Uterus (tissue), 2 donors: ENCODE results near the gene A1CF.

Source experiments
- POLR2A ChIP-seq, 2 donors: fragments of 450-650 bp; IDR thresholded peaks; one replicate each; pipeline ENCODE4 v1.6.1; 2016; ENCODE audit warnings: antibody characterized with exemption in 2 of 2, mild to moderate bottlenecking in 1 of 2, moderate library complexity in 1 of 2
- TF ChIP-seq, protein P1 (sequence below), 4 experiments: fragments of 200-600 bp in 2 of 4; fragments of 450-650 bp in 2 of 4; sonication (generic) in 2 of 4; IDR thresholded peaks; one replicate each; pipeline ENCODE4 v1.5.1; 2016 to 2019; ENCODE audit warnings: antibody characterized with exemption in 4 of 4, mild to moderate bottlenecking in 2 of 4, moderate library complexity in 1 of 4

DNA sequence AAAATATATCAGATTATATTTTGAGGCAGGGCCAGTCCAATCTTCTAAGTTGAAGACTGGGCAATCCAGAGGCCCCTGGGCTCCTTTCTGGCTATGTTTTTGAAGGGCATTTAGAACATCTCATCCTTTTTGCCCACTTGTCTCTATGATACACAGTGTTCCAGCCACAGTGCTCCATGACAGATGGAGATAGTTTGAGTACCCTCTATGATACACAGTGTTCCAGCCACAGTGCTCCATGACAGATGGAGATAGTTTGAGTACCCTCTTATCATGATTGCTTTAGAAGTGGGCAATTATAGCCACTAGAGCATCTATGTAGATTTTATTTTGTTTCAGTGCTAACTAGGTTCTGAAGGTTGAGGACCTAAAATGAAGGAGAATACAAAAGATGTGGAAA lies 33.1 kb upstream of the A1CF start:
- TF ChIP-seq, protein P1, sequence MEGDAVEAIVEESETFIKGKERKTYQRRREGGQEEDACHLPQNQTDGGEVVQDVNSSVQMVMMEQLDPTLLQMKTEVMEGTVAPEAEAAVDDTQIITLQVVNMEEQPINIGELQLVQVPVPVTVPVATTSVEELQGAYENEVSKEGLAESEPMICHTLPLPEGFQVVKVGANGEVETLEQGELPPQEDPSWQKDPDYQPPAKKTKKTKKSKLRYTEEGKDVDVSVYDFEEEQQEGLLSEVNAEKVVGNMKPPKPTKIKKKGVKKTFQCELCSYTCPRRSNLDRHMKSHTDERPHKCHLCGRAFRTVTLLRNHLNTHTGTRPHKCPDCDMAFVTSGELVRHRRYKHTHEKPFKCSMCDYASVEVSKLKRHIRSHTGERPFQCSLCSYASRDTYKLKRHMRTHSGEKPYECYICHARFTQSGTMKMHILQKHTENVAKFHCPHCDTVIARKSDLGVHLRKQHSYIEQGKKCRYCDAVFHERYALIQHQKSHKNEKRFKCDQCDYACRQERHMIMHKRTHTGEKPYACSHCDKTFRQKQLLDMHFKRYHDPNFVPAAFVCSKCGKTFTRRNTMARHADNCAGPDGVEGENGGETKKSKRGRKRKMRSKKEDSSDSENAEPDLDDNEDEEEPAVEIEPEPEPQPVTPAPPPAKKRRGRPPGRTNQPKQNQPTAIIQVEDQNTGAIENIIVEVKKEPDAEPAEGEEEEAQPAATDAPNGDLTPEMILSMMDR (IDR thresholded peaks at IDR 0.05) = no peak
- no peak for TF ChIP-seq POLR2A (IDR thresholded peaks at IDR 0.05)
